Prostate gland (tissue), 2 donors: ENCODE results near the gene CCDC68.

Experiments
- POLR2A ChIP-seq: fragments of 450-650 bp; IDR thresholded peaks from one replicate; pipeline ENCODE4 v1.6.1; 2016; ENCODE audit warnings: antibody characterized with exemption, mild to moderate bottlenecking
- TF ChIP-seq, protein P1 (sequence below), 4 experiments: fragments of 200-600 bp in 2 of 4; fragments of 450-650 bp in 2 of 4; sonication (generic) in 2 of 4; IDR thresholded peaks; 1 replicate in 3 of 4; 2 replicates in 1 of 4; pipeline ENCODE4 v1.5.1; 2016 to 2019; ENCODE audit warnings: antibody characterized with exemption in 4 of 4, mild to moderate bottlenecking in 2 of 4, moderate library complexity in 2 of 4

DNA sequence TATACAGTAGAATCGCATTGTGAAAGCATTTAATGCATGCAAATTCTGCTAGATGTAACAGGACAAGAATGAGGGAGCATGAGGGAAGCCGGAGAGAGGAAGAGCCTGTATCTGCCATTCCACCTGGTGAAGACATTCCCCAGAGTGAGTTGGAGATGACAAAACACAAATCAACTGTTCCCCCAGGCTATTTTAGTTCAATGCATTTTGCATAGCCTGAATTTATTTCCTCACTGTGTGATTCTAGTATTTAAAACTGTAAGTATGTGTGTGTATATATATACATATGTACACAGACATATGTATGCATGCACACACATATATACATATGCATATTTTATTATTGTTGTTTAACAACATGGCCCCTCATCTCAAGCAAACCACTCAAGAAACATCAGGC lies 54.7 kb downstream of the CCDC68 start:
- TF ChIP-seq, protein P1, sequence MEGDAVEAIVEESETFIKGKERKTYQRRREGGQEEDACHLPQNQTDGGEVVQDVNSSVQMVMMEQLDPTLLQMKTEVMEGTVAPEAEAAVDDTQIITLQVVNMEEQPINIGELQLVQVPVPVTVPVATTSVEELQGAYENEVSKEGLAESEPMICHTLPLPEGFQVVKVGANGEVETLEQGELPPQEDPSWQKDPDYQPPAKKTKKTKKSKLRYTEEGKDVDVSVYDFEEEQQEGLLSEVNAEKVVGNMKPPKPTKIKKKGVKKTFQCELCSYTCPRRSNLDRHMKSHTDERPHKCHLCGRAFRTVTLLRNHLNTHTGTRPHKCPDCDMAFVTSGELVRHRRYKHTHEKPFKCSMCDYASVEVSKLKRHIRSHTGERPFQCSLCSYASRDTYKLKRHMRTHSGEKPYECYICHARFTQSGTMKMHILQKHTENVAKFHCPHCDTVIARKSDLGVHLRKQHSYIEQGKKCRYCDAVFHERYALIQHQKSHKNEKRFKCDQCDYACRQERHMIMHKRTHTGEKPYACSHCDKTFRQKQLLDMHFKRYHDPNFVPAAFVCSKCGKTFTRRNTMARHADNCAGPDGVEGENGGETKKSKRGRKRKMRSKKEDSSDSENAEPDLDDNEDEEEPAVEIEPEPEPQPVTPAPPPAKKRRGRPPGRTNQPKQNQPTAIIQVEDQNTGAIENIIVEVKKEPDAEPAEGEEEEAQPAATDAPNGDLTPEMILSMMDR (IDR thresholded peaks at IDR 0.05), result no peak
- no peak for TF ChIP-seq POLR2A
